ENCODE measurements around the gene TBCK. TPM values are rescaled to one million over a fixed set of nuclear protein-coding genes. Genes with fewer than 3 reads are reported as not detected.

Gene TBCK
- total and polyA plus RNA-seq, 2 of the 8 experiments (the other 6 are each of a cell fraction or from before 2014, with no cell fraction given) = 10.2 to 18.7 TPM

DNA sequence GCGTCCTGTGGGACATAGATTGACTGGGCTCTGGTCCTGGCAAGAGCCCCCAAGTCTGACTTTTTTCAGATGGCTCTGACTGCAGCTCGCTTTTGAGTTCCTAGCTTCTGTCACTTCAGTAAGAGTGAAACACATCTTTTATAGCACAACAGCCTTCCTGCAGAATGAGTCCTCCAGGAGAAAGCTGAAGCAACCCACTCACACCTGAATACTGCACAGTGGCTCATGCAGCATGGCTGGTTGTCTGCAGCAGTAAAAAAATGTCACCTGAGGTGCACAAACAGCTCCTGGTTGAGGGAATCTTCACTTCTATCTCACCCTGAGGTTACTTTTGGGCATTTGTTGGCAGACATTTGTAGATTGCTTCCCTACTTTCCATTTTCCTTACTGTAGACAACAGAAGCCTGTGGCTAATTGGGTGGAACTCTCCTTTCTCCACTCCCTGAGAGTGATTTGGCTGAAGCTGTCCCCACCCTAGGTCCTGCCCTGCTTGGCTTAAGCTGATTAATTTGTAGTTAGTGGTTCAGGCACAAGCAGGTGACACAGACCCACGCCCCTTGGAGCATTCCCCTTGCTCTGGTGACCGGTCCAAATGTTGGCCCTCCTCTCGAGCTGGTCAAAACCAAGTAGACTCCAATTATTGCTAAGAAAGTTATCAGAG lies 321.0 kb downstream of the TBCK start:
- no peak overlapping the region for H3K56ac ChIP-seq (replicated peaks; ENCODE audit: insufficient read length, low read depth, low read length)
- H2BK20ac ChIP-seq (ENCODE audit: low read length) = no peak overlapping the region
- H3K14ac ChIP-seq (ENCODE audit: insufficient read length) = no peak overlapping the region
- ChIA-PET CTCF (ENCODE audit: partially characterized antibody) (interaction anchor here (0.9 to 1.8 kb wide), 3 partner anchors 12 to 200 kb away, joined by 3 to 7 read pairs (median 3); no protein-coding TSS in a partner anchor), POLR2A (ENCODE audit: partially characterized antibody) (interaction anchor here (1.6 kb wide), 1 partner anchor 10 kb away, joined by 4 read pairs; no protein-coding TSS in a partner anchor)
- no peak overlapping the region for H3K4me2 ChIP-seq (ENCODE audit: insufficient read depth in 1 of 2, low read depth in 2 of 2, low read length in 2 of 2)
- no peaks in the 10 kb centered on the region for H3K23me2 ChIP-seq (ENCODE audit: low read depth, low read length)
- no peaks in the 10 kb centered on the region for H3K9me3 ChIP-seq (ENCODE audit: insufficient read depth in 2 of 2, low read depth in 1 of 2, low read length in 1 of 2)
- no peaks in the 10 kb centered on the region for H4K20me1 ChIP-seq (replicated peaks in 1 of 2; ENCODE audit: control insufficient read depth in 1 of 2, insufficient read depth in 2 of 2, low read length in 2 of 2)
- no peak for DNase-seq (ENCODE audit: low read depth in 1 of 2, low spot score in 2 of 2)
- H3K79me2 ChIP-seq (ENCODE audit: control insufficient read depth in 1 of 2, insufficient read depth in 2 of 2, low read length in 2 of 2) = no peaks in the 10 kb centered on the region
- no peak overlapping the region for H2BK5ac ChIP-seq (ENCODE audit: low read depth, low read length)
- H2AFZ ChIP-seq (ENCODE audit: low read length) = no peak overlapping the region
- H3K4me1 ChIP-seq (replicated peaks in 1 of 4; ENCODE audit: control insufficient read depth in 3 of 4, insufficient read depth in 4 of 4, low read length in 3 of 4) = peaks cover 0 to 7% (median 2%) of the 10 kb centered on the region in 4 experiments; a peak in 2 of 7 replicates
- no peak overlapping the region for H4K5ac ChIP-seq (ENCODE audit: insufficient read length, low read depth, low read length)
- H3K36me3 ChIP-seq (ENCODE audit: control insufficient read depth in 2 of 4, insufficient read depth in 4 of 4, low read length in 3 of 4) = no peaks in the 10 kb centered on the region
- no peak overlapping the region for H3K9ac ChIP-seq (replicated peaks in 1 of 4; ENCODE audit: extremely low read depth in 1 of 4, low read depth in 3 of 4, low read length in 3 of 4)
- no peak overlapping the region for H2BK12ac ChIP-seq (ENCODE audit: low read depth, low read length)
- no peak overlapping the region for H4K91ac ChIP-seq (replicated peaks; ENCODE audit: insufficient read length, low read length)
- H3K27ac ChIP-seq (ENCODE audit: low read depth, low read length) = no peak overlapping the region
- H3K23ac ChIP-seq (ENCODE audit: insufficient read length) = no peak overlapping the region
- H3K4ac ChIP-seq (replicated peaks; ENCODE audit: insufficient read length, low read depth, low read length) = no peak overlapping the region
- no peak for FAIRE-seq
- no peak overlapping the region for H2AK5ac ChIP-seq (ENCODE audit: low read depth, low read length)
- no peaks in the 10 kb centered on the region for H3K27me3 ChIP-seq (replicated peaks in 1 of 4; ENCODE audit: control insufficient read depth in 3 of 4, extremely low read depth in 1 of 4, insufficient read depth in 3 of 4, low read length in 3 of 4)
- H2BK120ac ChIP-seq (replicated peaks; ENCODE audit: low read depth, low read length) = no peak overlapping the region
- H2BK15ac ChIP-seq (ENCODE audit: low read length) = no peak overlapping the region
- H3K4me3 ChIP-seq (ENCODE audit: extremely low read depth in 1 of 4, insufficient read depth in 2 of 4, low read depth in 3 of 4, low read length in 4 of 4) = no peak overlapping the region
- H4K8ac ChIP-seq (ENCODE audit: extremely low read depth, insufficient read depth, low read length) = no peak overlapping the region
- WGBS, 2 experiments (ENCODE audit: extremely low coverage in 1 of 2, insufficient coverage in 1 of 2, insufficient read length in 1 of 2, insufficient replicate concordance in 2 of 2, low coverage in 1 of 2, low lambda C conversion rate in 2 of 2, missing lambda C conversion rate in 1 of 2) = 63% methylated on average over 5 of the region's 5 CpGs; no CpG with 5 or more reads in 1 of the 2 experiments
- H3K18ac ChIP-seq (ENCODE audit: extremely low read depth, low read length) = no peak overlapping the region
- no peaks in the 10 kb centered on the region for H3K79me1 ChIP-seq (ENCODE audit: low read depth, low read length)
- TF ChIP-seq SUZ12 (IDR thresholded peaks at IDR 0.05; ENCODE audit: low read length) = no peak
- no peak for TF ChIP-seq TBP (IDR thresholded peaks at IDR 0.05; ENCODE audit: low read depth, low read length)
- TF ChIP-seq, protein P1, sequence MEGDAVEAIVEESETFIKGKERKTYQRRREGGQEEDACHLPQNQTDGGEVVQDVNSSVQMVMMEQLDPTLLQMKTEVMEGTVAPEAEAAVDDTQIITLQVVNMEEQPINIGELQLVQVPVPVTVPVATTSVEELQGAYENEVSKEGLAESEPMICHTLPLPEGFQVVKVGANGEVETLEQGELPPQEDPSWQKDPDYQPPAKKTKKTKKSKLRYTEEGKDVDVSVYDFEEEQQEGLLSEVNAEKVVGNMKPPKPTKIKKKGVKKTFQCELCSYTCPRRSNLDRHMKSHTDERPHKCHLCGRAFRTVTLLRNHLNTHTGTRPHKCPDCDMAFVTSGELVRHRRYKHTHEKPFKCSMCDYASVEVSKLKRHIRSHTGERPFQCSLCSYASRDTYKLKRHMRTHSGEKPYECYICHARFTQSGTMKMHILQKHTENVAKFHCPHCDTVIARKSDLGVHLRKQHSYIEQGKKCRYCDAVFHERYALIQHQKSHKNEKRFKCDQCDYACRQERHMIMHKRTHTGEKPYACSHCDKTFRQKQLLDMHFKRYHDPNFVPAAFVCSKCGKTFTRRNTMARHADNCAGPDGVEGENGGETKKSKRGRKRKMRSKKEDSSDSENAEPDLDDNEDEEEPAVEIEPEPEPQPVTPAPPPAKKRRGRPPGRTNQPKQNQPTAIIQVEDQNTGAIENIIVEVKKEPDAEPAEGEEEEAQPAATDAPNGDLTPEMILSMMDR (IDR thresholded peaks at IDR 0.05; ENCODE audit: control extremely low read depth in 1 of 3, insufficient read depth in 1 of 3, low read depth in 1 of 3, low read length in 3 of 3) = no peak
- TF ChIP-seq CTBP2 (IDR thresholded peaks at IDR 0.05; ENCODE audit: borderline replicate concordance, insufficient read depth, insufficient read length, low read length) = no peak
- no peak for TF ChIP-seq JUND (IDR thresholded peaks at IDR 0.05; ENCODE audit: low read length)
- TF ChIP-seq SIN3A (conservative IDR thresholded peaks at IDR 0.05 in 1 of 2, IDR thresholded peaks at IDR 0.05 in 1 of 2; ENCODE audit: low read depth in 1 of 2, low read length in 2 of 2) = no peak
- no peak for TF ChIP-seq MAFK (IDR thresholded peaks at IDR 0.05; ENCODE audit: low read depth, low read length)
- no peak for TF ChIP-seq EP300 (IDR thresholded peaks at IDR 0.05; ENCODE audit: borderline replicate concordance in 1 of 2, low read depth in 2 of 2, low read length in 2 of 2)
- no peak for TF ChIP-seq KDM4A (IDR thresholded peaks at IDR 0.05; ENCODE audit: low read depth, low read length, severe bottlenecking)
